K562 (cell line): ENCODE data around the gene SRSF9. TPM values are rescaled to one million over a fixed set of nuclear protein-coding genes. Genes with fewer than 3 reads are reported as not detected.

Source experiments
- ATF3 ChIP-seq, 2 experiments: fragments of 450-650 bp in 1 of 2; sonication (generic) in 1 of 2; formaldehyde crosslinking in 1 of 2; IDR thresholded peaks in 1 of 2; conservative IDR thresholded peaks in 1 of 2; 2 replicates each; pipeline versions ENCODE4 v1.6.1 to v1.8.1; 2016 to 2023; ENCODE audit warnings: mild to moderate bottlenecking in 2 of 2, moderate library complexity in 2 of 2, inconsistent platforms in 1 of 2, missing genetic modification reagents in 1 of 2
- ATF6 ChIP-seq: sonication (generic); formaldehyde crosslinking; IDR thresholded peaks from 2 replicates; pipeline ENCODE4 v1.4.0; 2020; ENCODE audit warnings: mild to moderate bottlenecking, missing genetic modification reagents
- CREB1 ChIP-seq, 2 experiments: sonication (generic) in 1 of 2; formaldehyde crosslinking in 1 of 2; IDR thresholded peaks; 2 replicates each; pipeline versions ENCODE4 v1.6.1 to v1.8.0; 2012 to 2022; ENCODE audit warnings: inconsistent platforms in 1 of 2, mild to moderate bottlenecking in 1 of 2, missing genetic modification reagents in 1 of 2, moderate library complexity in 1 of 2
- E2F6 ChIP-seq, 2 experiments: IDR thresholded peaks; 2 replicates each; pipeline ENCODE4 v1.6.1; 2011; ENCODE audit warnings: borderline replicate concordance in 1 of 2, control low read depth in 1 of 2, low read depth in 1 of 2, low read length in 1 of 2, mild to moderate bottlenecking in 1 of 2, mixed read lengths in 1 of 2, moderate library complexity in 1 of 2; ENCODE audit not compliant: insufficient read depth in 1 of 2, insufficient read length in 1 of 2, poor library complexity in 1 of 2, severe bottlenecking in 1 of 2; ENCODE audit errors: extremely low read depth in 1 of 2
- GATAD2A ChIP-seq: fragments of 450-650 bp; IDR thresholded peaks from 2 replicates; pipeline ENCODE4 v1.6.1; 2017
- KDM4B ChIP-seq, 2 experiments: fragments of 450-650 bp in 1 of 2; sonication (generic) in 1 of 2; IDR thresholded peaks; 2 replicates each; pipeline ENCODE4 v1.6.1; 2016 to 2017; ENCODE audit warnings: borderline replicate concordance in 2 of 2, antibody characterized with exemption in 1 of 2, low read depth in 1 of 2, mild to moderate bottlenecking in 1 of 2
- MAX ChIP-seq: sonication (generic); formaldehyde crosslinking; IDR thresholded peaks from 2 replicates; pipeline ENCODE4 v1.9.0; 2022; ENCODE audit warnings: mild to moderate bottlenecking, missing genetic modification reagents
- MTA2 ChIP-seq: fragments of 450-650 bp; IDR thresholded peaks from 2 replicates; pipeline ENCODE4 v1.6.1; 2016; ENCODE audit warnings: low read depth
- NELFE ChIP-seq: IDR thresholded peaks from 2 replicates; pipeline ENCODE4 v1.6.1; 2011; ENCODE audit warnings: mild to moderate bottlenecking; ENCODE audit not compliant: insufficient read depth, insufficient read length
- PTBP1 ChIP-seq: fragments of 200-400 bp; formaldehyde crosslinking; IDR thresholded peaks from 2 replicates; pipeline ENCODE4 v1.6.1; 2017; ENCODE audit warnings: low read depth, low read length
- RBM22 ChIP-seq: fragments of 200-400 bp; formaldehyde crosslinking; IDR thresholded peaks from 2 replicates; pipeline ENCODE4 v1.6.1; 2018; ENCODE audit warnings: low read length, low read depth; ENCODE audit not compliant: poor library complexity, severe bottlenecking
- RNF2 ChIP-seq: sonication (generic); IDR thresholded peaks from 2 replicates; pipeline ENCODE4 v1.6.1; 2016
- SIX5 ChIP-seq, 2 experiments: IDR thresholded peaks; 2 replicates each; pipeline ENCODE4 v1.6.1; 2011; ENCODE audit warnings: low read length in 2 of 2, borderline replicate concordance in 1 of 2, low read depth in 1 of 2, mild to moderate bottlenecking in 1 of 2, moderate library complexity in 1 of 2; ENCODE audit not compliant: insufficient read depth in 1 of 2
- TCFL5 ChIP-seq: fragments of 250-450 bp; sonication (Bioruptor Pico); conservative IDR thresholded peaks from 2 replicates; pipeline ENCODE4 v1.6.1; 2021; ENCODE audit warnings: mild to moderate bottlenecking, moderate library complexity, matching md5 sums
- TOE1 ChIP-seq, 2 experiments: fragments of 450-650 bp in 1 of 2; sonication (generic) in 1 of 2; formaldehyde crosslinking in 1 of 2; IDR thresholded peaks; 2 replicates each; pipeline versions ENCODE4 v1.7.1 to v1.8.0; 2016 to 2022; ENCODE audit warnings: borderline replicate concordance in 2 of 2, mild to moderate bottlenecking in 2 of 2, antibody characterized with exemption in 1 of 2, inconsistent platforms in 1 of 2, low read depth in 1 of 2, missing genetic modification reagents in 1 of 2, moderate library complexity in 1 of 2
- ZBTB11 ChIP-seq, 3 experiments: fragments of 200-800 bp in 1 of 3; fragments of 250-450 bp in 1 of 3; fragments of 450-650 bp in 1 of 3; sonication (Bioruptor Pico) in 1 of 3; sonication (Bioruptor generic) in 1 of 3; formaldehyde crosslinking in 1 of 3; IDR thresholded peaks; 2 replicates each; pipeline versions ENCODE4 v1.6.1 to v1.8.0; 2016 to 2022; ENCODE audit warnings: mild to moderate bottlenecking in 2 of 3, missing genetic modification characterization in 2 of 3, missing compliant biosample characterization in 1 of 3, moderate library complexity in 1 of 3
- ZNF316 ChIP-seq: fragments of 450-650 bp; IDR thresholded peaks from 2 replicates; pipeline ENCODE4 v1.6.1; 2016
- polyA plus RNA-seq, 8 experiments: library from polyadenylated mRNA; depleted of rRNA in 4 of 8; stranded (reverse) in 5 of 8; unstranded in 3 of 8; fragments of >200 nt; fragmentation: Nextera tagmentation in 2 of 8; fragmentation: Illumina TruSeq in 1 of 8; extraction: Ambion mirVana in 2 of 8; extraction: Trizol in 1 of 8; gene quantifications; 2 replicates each; pipeline versions ENCODE4 v1.2.1 to v1.2.3, GENCODE V29; 2011 to 2014; ENCODE audit warnings: inconsistent platforms in 1 of 8, missing spikeins in 1 of 8
- total RNA-seq, 7 experiments: library from RNA; depleted of rRNA in 6 of 7; stranded (reverse); fragments of >200 nt in 6 of 7; fragmentation: Illumina TruSeq in 2 of 7; extraction: Trizol in 2 of 7; gene quantifications; 2 replicates each; pipeline versions ENCODE4 v1.2.1 to v1.2.3, GENCODE V29; 2011 to 2021; ENCODE audit warnings: low replicate concordance in 1 of 7

The SRSF9 gene
- total and polyA plus RNA-seq, 9 of the 15 experiments (the other 6 are each of a cell fraction or from before 2014, with no cell fraction given): 40.3 to 291 (median 230) TPM

- TF ChIP-seq ZBTB11 (CRISPR knock-in tag; IDR thresholded peaks at IDR 0.05): no peak
- peak; percentile 13 to 43 for TF ChIP-seq E2F6 (IDR thresholded peaks at IDR 0.05; ENCODE audit: borderline replicate concordance in 1 of 2, extremely low read depth in 1 of 2, insufficient read depth in 1 of 2, insufficient read length in 1 of 2, low read depth in 1 of 2, low read length in 1 of 2, poor library complexity in 1 of 2, severe bottlenecking in 1 of 2)
- peak; percentile 79 for TF ChIP-seq MAX (CRISPR knock-in tag)
- no peak for TF ChIP-seq TOE1 (IDR thresholded peaks at IDR 0.05; ENCODE audit: borderline replicate concordance)
- TF ChIP-seq TOE1 (CRISPR knock-in tag; IDR thresholded peaks at IDR 0.05; ENCODE audit: borderline replicate concordance, low read depth): no peak
- no peak for TF ChIP-seq ZNF316
- no peak for TF ChIP-seq TCFL5 (CRISPR knock-in tag)
- TF ChIP-seq PTBP1: no peak
- peak; percentile 76 for TF ChIP-seq CREB1 (IDR thresholded peaks at IDR 0.05)
- peak; percentile 83 for TF ChIP-seq CREB1 (CRISPR knock-in tag; IDR thresholded peaks at IDR 0.05)
- no peak for TF ChIP-seq ATF6 (CRISPR knock-in tag)
- TF ChIP-seq RBM22: peak; percentile 73
- TF ChIP-seq MTA2: no peak
- TF ChIP-seq SIX5 (IDR thresholded peaks at IDR 0.05; ENCODE audit: borderline replicate concordance in 1 of 2, insufficient read depth in 1 of 2, low read depth in 1 of 2, low read length in 2 of 2): no peak
- 0 out of 4 replicates have a peak, but pooled peaks of 1 of the 2 experiments have one; percentile 43 for TF ChIP-seq KDM4B (IDR thresholded peaks at IDR 0.05; ENCODE audit: borderline replicate concordance in 2 of 2, low read depth in 1 of 2)
- peak; percentile 44 for TF ChIP-seq NELFE
- no peak for TF ChIP-seq ATF3 (IDR thresholded peaks at IDR 0.05)
- TF ChIP-seq ATF3 (CRISPR knock-in tag; conservative IDR thresholded peaks at IDR 0.05): no peak
- no peak for TF ChIP-seq GATAD2A
- 0 out of 2 replicates have a peak, but pooled peaks have one; percentile 63 for TF ChIP-seq RNF2
Measured at GRCh38 chr12:120495731-120496412, 26.3 kb upstream of the SRSF9 start, which contains the start of gene DYNLL1 (continued).
